Placental pericyte (primary cell): ENCODE results near the gene TATDN2. TPM values are rescaled to one million over a fixed set of nuclear protein-coding genes. Genes with fewer than 3 reads are reported as not detected.

Experiments used
- small RNA-seq: library from RNA; depleted of rRNA; stranded (forward); fragments of <200 nt; gene quantifications from one replicate; pipeline ENCODE3, GENCODE V24; 2012; ENCODE audit warnings: low replicate concordance
- total RNA-seq: library from RNA; depleted of rRNA; stranded (reverse); fragments of >200 nt; gene quantifications from 2 replicates; pipeline ENCODE4 v1.2.3, GENCODE V29; 2012

Gene TATDN2, protein sequence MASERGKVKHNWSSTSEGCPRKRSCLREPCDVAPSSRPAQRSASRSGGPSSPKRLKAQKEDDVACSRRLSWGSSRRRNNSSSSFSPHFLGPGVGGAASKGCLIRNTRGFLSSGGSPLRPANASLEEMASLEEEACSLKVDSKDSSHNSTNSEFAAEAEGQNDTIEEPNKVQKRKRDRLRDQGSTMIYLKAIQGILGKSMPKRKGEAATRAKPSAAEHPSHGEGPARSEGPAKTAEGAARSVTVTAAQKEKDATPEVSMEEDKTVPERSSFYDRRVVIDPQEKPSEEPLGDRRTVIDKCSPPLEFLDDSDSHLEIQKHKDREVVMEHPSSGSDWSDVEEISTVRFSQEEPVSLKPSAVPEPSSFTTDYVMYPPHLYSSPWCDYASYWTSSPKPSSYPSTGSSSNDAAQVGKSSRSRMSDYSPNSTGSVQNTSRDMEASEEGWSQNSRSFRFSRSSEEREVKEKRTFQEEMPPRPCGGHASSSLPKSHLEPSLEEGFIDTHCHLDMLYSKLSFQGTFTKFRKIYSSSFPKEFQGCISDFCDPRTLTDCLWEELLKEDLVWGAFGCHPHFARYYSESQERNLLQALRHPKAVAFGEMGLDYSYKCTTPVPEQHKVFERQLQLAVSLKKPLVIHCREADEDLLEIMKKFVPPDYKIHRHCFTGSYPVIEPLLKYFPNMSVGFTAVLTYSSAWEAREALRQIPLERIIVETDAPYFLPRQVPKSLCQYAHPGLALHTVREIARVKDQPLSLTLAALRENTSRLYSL
- 16.9 and 32.6 TPM in 2 replicates for total RNA-seq

DNA sequence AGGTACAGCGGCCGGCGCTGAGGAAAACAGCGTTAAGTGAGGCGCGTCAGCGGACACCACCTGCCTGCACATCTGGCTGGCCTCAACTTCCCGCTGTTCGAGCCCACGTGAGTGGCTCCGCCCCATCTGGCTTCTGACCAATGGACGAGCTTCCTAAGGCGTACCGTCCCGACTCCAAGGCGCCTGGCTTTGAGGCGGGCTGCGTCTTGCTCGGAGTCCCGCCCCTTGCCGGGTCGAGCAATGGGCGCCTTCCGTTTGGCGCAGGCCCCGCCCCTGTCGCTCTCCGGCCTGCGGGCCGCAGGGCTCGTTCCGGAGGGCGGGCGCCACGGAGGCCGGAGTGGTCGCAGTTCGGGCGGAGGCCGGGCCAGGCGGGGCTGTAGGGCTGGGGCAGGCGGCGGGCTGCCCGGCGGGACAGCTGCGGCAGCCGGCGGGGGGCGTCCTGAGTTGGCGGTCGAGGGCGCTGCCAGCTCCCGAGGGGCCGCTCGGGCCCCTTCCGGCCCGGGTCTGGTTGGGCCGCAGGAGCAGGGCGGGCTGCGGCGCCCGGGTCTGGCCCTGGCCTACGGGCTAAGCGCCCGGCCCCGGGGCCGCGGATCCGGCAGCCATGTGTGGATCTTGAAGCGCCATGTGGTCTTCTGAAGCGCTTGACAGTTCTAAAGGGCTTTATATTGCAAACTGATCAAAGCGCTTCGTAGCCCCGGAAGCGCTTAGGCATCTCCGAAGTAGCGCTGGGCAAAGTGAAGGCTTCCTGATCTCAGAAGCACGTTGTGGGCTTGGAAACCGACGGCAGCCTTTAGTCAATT is at the start of gene TATDN2:
TATDN2 (plus strand) TSS at position 276 of the 800 bp plus-strand sequence. CDS start 742 bp downstream, outside the sequence.

GRCh38 chr3:10292505-10293419 is 44.5 kb downstream of the TATDN2 start, which contains the start of gene GHRL:
TSS of gene GHRL (minus strand) at chr3:10292947. CDS start at chr3:10290180, 2,767 bp downstream.

Small RNA genes lying within 50 kb of the gene (small RNA-seq; reads per million reads assigned to genes)
- gene MIR378B (4.4 reads per million, percentile 86 among the genes with 10 or more reads in this experiment), gene RF02126 (not detected)

Other genes starting within 250 kb of the TATDN2 start
- 1.8 and 43.8 TPM in 2 replicates for gene FANCD2, start 222.0 kb upstream of the TATDN2 start, total RNA-seq
- gene FANCD2OS, start 140.2 kb upstream of the TATDN2 start, total RNA-seq, result not detected in 2 replicates
- gene BRK1, start 132.8 kb upstream of the TATDN2 start, total RNA-seq, result 54.5 and 79.9 TPM in 2 replicates
- 35.5 and 40.7 TPM in 2 replicates for gene VHL, start 106.7 kb upstream of the TATDN2 start, total RNA-seq
- gene IRAK2, start 83.5 kb upstream of the TATDN2 start, total RNA-seq, result 17.9 TPM in 2 replicates
- 0.72 TPM in 1 of 2 replicates, not detected in the other for gene GHRL, start 44.5 kb downstream of the TATDN2 start, total RNA-seq
- 299 and 432 TPM in 2 replicates for gene SEC13, start 72.7 kb downstream of the TATDN2 start, total RNA-seq